HepG2 (cell line): ENCODE measurements around the gene GINM1. TPM values are rescaled to one million over a fixed set of nuclear protein-coding genes. Genes with fewer than 3 reads are reported as not detected.
A peak's percentile ranks its signal among the peaks of the same experiment; 100 is the strongest.

Experiments
- ADNP ChIP-seq: sonication (generic); formaldehyde crosslinking; IDR thresholded peaks from 2 replicates; pipeline ENCODE4 v1.4.0; 2020; ENCODE audit warnings: missing genetic modification reagents
- ARNT ChIP-seq: fragments of 450-650 bp; IDR thresholded peaks from 2 replicates; pipeline ENCODE4 v1.6.1; 2017
- BRD4 ChIP-seq: sonication (generic); formaldehyde crosslinking; IDR thresholded peaks from 2 replicates; pipeline ENCODE4 v1.4.0; 2020; ENCODE audit warnings: missing genetic modification reagents
- HOXA9 ChIP-seq: sonication (generic); formaldehyde crosslinking; IDR thresholded peaks from 2 replicates; pipeline ENCODE4 v1.8.1; 2022; ENCODE audit warnings: missing genetic modification reagents, mild to moderate bottlenecking, moderate library complexity, borderline replicate concordance
- MAZ ChIP-seq, 2 experiments: sonication (generic) in 1 of 2; formaldehyde crosslinking in 1 of 2; IDR thresholded peaks; 2 replicates each; pipeline versions ENCODE4 v1.5.0 to v1.6.1; 2012 to 2020; ENCODE audit warnings: low read depth in 2 of 2, mild to moderate bottlenecking in 2 of 2, borderline replicate concordance in 1 of 2, improper control_type of control experiment in 1 of 2, low read length in 1 of 2, missing genetic modification reagents in 1 of 2, moderate library complexity in 1 of 2
- PHB2 ChIP-seq: fragments of 450-650 bp; IDR thresholded peaks from 2 replicates; pipeline ENCODE4 v1.6.1; 2018; ENCODE audit not compliant: partially characterized antibody
- PRDM15 ChIP-seq: sonication (generic); formaldehyde crosslinking; IDR thresholded peaks from 2 replicates; pipeline ENCODE4 v1.4.0; 2020; ENCODE audit warnings: missing genetic modification reagents
- RBM39 ChIP-seq: fragments of 200-400 bp; formaldehyde crosslinking; IDR thresholded peaks from one replicate; pipeline ENCODE4 v1.6.1; 2018; ENCODE audit warnings: antibody characterized with exemption, mild to moderate bottlenecking, low read depth, low read length; ENCODE audit not compliant: poor library complexity, severe bottlenecking
- SNAI1 ChIP-seq: sonication (generic); formaldehyde crosslinking; IDR thresholded peaks from 2 replicates; pipeline ENCODE4 v1.5.0; 2020; ENCODE audit warnings: mild to moderate bottlenecking, missing genetic modification reagents, borderline replicate concordance
- TOE1 ChIP-seq: sonication (generic); formaldehyde crosslinking; IDR thresholded peaks from 2 replicates; pipeline ENCODE4 v1.4.0; 2020; ENCODE audit warnings: mild to moderate bottlenecking, missing genetic modification reagents
- ZBTB10 ChIP-seq: sonication (generic); formaldehyde crosslinking; IDR thresholded peaks from 2 replicates; pipeline ENCODE4 v1.4.0; 2020; ENCODE audit warnings: missing genetic modification reagents, borderline replicate concordance
- ZBTB8A ChIP-seq: sonication (generic); formaldehyde crosslinking; IDR thresholded peaks from 2 replicates; pipeline ENCODE4 v1.4.0; 2020; ENCODE audit warnings: mild to moderate bottlenecking, low read depth, missing genetic modification reagents, borderline replicate concordance
- ZHX2 ChIP-seq, 2 experiments: sonication (generic) in 1 of 2; formaldehyde crosslinking in 1 of 2; IDR thresholded peaks; 2 replicates each; pipeline versions ENCODE4 v1.6.1 to v1.9.0; 2014 to 2022; ENCODE audit warnings: antibody characterized with exemption in 1 of 2, borderline replicate concordance in 1 of 2, inconsistent platforms in 1 of 2, low read depth in 1 of 2, missing genetic modification reagents in 1 of 2
- ZNF207 ChIP-seq: fragments of 450-650 bp; IDR thresholded peaks from 2 replicates; pipeline ENCODE4 v1.6.1; 2016; ENCODE audit warnings: antibody characterized with exemption, borderline replicate concordance
- ZNF672 ChIP-seq: sonication (generic); formaldehyde crosslinking; IDR thresholded peaks from 2 replicates; pipeline ENCODE4 v1.8.1; 2022; ENCODE audit warnings: missing genetic modification reagents
- polyA plus RNA-seq, 8 experiments: library from polyadenylated mRNA; depleted of rRNA in 3 of 8; stranded (reverse) in 7 of 8; unstranded in 1 of 8; fragments of >200 nt; fragmentation: Illumina TruSeq in 4 of 8; extraction: Trizol in 4 of 8; gene quantifications; 2 replicates each; pipeline versions ENCODE4 v1.2.1 to v1.2.3, GENCODE V29; 2011 to 2016; ENCODE audit warnings: low read depth in 4 of 8, missing spikeins in 1 of 8, mixed read lengths in 1 of 8; ENCODE audit not compliant: insufficient read depth in 1 of 8
- total RNA-seq, 5 experiments: library from RNA; depleted of rRNA; stranded (reverse); fragments of >200 nt; fragmentation: Illumina TruSeq; extraction: Trizol; gene quantifications; 2 replicates each; pipeline ENCODE4 v1.2.3, GENCODE V29; 2016; ENCODE audit warnings: low read depth in 1 of 5

Gene GINM1
- total and polyA plus RNA-seq, 2 of the 13 experiments (the other 11 are each of a cell fraction or from before 2014, with no cell fraction given) = 19.4 to 27.5 TPM

- TF ChIP-seq PHB2 = no peak
- peak; percentile 19; the same call in 1 of the 2 replicates for TF ChIP-seq ZHX2 (IDR thresholded peaks at IDR 0.05; ENCODE audit: low read depth)
- TF ChIP-seq ZHX2 (CRISPR knock-in tag; IDR thresholded peaks at IDR 0.05; ENCODE audit: borderline replicate concordance) = no peak; the same call in 1 of the 2 replicates
- no peak for TF ChIP-seq PRDM15 (CRISPR knock-in tag)
- no peak for TF ChIP-seq ADNP
- 0 out of 2 replicates have a peak, but pooled peaks have one; percentile 37 for TF ChIP-seq MAZ (IDR thresholded peaks at IDR 0.05; ENCODE audit: borderline replicate concordance, low read depth, low read length)
- TF ChIP-seq MAZ (CRISPR knock-in tag; IDR thresholded peaks at IDR 0.05; ENCODE audit: low read depth) = peak; percentile 87
- TF ChIP-seq SNAI1 (CRISPR knock-in tag) = no peak
- TF ChIP-seq ZNF672 (CRISPR knock-in tag) = no peak
- TF ChIP-seq ZBTB10 = no peak
- peak; percentile 56; the same call in 1 of the 2 replicates for TF ChIP-seq BRD4 (CRISPR knock-in tag)
- peak; percentile 77; the same call in 1 of the 2 replicates for TF ChIP-seq ZBTB8A (CRISPR knock-in tag)
- TF ChIP-seq ZNF207 = no peak
- TF ChIP-seq ARNT = no peak
- no peak for TF ChIP-seq TOE1
- no peak for TF ChIP-seq RBM39
- no peak for TF ChIP-seq HOXA9
Measured at GRCh38 chr6:149566410-149567193, 427 bp downstream of the GINM1 start (continued).
